DMS 273 (cell line): Measurements from ENCODE around the gene PACS2.
A peak's percentile ranks its signal among the peaks of the same experiment; 100 is the strongest.

ENCODE experiments used
- DNase-seq: peaks from one replicate; lab custom pipeline; 2025; ENCODE audit not compliant: unreplicated experiment; lab: John Stamatoyannopoulos, UW

The PACS2 gene

DNA sequence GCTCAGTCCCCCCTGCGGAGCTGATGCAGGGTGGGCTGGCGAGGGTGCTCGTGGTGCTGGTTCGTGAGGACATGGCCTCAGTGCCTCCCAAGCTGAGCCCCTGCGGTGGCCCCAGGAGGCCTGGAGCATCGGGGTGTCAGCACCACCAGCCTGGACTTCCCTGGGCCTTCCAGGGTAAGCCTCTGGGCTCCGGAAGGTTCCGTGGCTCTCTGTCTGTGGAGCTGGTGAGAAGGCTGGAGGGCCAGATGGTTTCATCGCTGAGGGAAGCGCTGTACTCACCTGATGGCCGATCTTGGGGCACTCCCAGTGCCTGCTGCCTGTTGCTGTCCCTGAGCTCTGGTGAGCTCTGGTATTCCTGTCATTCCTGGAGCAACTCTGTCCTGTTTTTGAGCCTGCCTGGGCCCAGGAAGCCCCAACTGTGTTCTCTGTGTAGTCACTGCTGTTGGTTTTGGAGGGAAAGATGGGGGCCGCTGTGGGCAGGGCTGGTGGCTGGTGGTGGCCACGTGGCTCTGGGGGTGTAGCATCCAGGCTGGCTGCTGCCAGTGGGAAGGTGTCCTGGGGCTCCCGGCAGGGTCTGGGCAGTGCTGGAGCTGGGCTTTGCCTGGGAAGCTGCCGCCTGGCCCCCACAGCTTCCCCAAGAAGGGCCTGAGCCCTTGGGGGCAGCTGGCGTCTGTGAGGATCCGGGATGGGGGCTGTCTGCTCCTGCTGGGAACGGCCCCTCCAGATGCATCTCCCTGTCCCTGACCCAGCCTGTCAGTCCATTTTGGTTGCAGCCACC, 123.4 kb downstream of the PACS2 start:
- no peak for DNase-seq

DNA sequence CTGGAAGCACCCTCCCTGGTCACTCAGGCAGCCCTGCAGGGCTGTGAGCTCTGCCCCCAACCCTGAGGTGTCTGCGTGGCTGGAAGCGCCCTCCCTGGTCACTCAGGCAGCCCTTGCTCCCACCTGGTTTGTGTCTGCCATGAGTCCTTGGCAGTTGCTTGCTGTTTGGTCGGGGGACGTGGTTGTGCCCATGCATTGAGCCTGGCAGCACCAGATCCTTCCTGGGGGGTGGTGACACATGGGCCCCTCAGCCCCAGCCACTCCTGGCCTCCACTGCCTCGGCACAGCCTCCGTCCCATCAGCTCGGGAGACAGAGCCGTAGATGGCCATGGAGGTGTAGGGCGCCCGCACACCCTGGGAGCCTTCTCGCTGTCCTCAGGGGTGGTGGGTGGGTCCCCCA, 124.6 kb downstream of the PACS2 start:
- no peak for DNase-seq

DNA sequence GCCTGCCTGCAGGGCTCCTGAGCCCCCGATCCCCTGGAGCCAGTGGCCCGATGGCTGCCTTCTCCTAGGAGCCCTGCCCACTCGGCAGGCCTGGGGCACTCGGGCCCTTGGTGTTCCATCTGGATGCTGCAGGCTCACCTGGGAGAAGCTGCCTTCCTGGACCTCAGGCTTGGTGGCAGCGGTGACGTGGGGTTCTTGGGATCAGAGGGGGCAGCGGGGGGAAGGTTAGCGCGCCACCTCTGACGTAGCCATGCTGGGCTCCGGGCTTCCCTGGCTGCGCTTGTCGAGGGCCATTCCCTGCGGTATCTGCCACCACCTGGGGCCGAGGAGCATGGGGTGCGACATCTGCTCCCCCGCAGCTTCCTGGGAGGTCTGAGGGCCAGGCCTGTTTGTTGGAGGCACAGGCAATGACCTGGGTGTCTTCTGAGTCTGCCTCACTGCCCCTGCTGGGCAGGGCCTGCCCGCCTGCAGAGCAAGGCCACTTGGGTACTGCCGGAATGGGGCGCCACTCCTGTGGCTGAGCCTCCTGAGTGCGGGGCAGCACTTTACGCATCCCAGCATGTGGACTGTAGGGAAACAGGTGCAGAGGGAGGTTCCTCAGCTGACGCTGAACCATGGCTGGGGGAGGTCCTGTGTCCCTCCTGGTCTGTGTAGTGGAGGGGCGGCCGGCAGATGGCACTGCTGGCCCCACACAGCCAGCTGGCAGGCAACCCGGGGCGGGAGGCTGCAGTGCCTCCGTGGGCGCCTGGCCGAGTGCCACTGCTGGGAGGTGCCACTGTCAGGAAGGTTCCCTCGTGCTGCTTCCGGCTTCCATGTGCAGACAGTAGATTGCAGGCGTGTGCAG, 125.4 kb downstream of the PACS2 start:
- DNase-seq: peak; percentile 98

DNA sequence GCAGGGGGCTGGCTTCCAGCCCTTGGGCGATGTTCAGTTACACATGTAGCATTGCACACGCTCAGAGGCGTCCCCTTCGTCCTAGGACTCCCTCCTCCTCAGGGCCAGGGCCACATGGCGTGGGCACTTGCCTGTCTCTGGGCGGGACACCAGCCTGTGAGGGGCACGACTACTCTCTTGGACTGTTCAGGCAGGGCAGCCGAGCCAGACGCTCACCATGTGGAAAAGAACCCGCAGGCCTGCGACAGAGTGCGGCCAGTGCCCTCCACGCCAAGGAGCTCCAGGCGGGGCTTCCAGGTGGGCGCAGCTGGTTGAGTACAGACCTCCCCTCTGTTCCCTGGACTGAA, 126.0 kb downstream of the PACS2 start:
- DNase-seq: no peak

DNA sequence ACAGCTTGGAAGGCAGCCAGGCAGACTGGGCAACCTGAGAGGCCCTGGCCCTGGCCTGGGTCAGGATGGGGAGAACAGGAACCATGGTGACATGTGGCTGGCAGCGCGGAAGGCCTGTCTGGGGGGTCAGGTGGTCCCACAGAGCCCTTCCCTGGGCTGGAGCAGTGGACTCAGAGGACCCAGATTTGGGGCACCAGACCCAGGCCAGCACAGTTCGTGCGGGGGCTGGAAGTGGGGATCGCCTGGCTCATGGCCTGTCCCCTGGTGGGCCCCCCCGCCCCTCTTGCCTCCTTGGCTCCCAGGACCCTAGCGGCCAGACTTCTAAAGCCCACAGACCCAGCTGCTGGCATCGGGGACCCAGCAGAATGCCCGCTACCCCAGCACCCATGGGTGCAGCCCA, 126.4 kb downstream of the PACS2 start:
- no peak for DNase-seq

DNA sequence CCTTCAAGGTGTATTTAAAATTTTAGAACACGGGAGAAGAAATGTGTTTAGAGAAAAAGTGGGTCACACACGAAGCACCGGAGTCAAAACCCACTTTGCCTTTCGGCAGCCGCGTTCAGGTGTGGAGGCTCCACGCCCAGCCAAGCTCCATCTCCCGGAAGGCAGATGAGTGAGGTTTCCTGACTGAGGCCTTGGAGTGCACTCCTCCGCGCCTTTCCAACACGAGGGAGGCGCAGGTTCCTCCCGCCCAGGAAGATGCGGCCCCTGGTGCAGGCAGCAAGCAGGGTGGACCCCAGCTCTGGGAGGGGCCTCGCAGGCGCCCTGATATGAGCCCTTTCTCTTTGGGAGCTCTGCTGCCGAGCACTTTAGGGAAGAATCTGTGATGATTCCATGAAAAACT, 127.6 kb downstream of the PACS2 start:
- DNase-seq: no peak

DNA sequence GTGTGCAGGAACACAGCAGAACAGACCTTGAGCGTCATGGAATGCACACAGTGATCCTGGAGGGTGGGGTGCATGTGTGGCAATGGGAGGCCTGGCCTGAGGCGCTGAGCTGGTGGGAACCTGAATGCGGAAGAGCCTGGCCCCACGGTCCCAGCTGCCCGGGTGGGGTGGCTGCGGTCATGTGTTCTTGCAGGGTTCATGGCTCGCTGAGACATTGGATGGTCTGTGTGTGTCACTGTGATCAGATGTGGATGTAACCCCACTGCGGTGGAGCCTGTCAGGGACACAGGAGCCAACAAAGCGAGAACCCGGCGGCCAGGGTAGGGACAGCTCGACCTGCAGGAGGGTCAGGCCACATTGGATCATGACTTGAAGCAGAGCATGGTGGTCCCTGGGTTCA, 128.3 kb downstream of the PACS2 start:
- no peak for DNase-seq

DNA sequence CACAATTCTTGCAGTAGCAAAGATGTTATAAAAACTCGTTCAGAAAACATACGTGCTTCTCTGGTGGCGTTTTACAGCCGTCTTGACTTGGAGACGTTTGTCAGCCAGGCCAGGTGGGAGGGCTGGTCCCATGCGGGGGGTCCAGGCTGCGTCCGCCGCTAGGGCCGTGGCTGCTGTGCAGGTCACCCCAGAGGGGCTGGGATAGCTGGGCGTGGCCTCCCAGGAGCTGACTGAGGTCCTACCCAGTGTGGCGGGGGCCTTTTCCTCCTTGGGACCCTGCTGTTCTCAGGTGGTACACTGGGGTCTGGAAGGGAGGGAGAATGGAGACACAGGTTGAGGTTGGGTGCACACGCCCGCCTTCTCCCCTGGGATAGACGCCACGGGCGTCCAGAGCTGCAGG, 130.3 kb downstream of the PACS2 start:
- DNase-seq: no peak

DNA sequence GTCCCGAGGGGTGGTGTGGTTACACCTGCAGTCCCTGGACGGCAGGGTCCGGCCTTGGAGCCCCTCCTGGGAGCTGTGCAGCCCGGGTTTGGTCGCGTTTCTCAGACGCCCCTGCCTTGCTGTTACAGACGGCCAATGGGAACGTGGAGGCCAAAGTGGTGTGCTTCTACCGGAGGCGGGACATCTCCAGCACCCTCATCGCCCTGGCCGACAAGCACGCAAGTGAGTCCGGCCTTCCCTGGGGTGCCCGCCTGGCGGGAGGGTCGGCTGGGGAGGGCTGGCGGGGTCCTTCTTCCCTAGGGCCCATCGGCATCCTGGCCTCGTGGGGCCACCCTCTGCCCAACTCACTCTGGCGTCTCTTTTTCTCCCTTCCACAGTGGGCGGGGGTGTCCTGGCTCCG, 130.7 kb downstream of the PACS2 start:
- no peak for DNase-seq

DNA sequence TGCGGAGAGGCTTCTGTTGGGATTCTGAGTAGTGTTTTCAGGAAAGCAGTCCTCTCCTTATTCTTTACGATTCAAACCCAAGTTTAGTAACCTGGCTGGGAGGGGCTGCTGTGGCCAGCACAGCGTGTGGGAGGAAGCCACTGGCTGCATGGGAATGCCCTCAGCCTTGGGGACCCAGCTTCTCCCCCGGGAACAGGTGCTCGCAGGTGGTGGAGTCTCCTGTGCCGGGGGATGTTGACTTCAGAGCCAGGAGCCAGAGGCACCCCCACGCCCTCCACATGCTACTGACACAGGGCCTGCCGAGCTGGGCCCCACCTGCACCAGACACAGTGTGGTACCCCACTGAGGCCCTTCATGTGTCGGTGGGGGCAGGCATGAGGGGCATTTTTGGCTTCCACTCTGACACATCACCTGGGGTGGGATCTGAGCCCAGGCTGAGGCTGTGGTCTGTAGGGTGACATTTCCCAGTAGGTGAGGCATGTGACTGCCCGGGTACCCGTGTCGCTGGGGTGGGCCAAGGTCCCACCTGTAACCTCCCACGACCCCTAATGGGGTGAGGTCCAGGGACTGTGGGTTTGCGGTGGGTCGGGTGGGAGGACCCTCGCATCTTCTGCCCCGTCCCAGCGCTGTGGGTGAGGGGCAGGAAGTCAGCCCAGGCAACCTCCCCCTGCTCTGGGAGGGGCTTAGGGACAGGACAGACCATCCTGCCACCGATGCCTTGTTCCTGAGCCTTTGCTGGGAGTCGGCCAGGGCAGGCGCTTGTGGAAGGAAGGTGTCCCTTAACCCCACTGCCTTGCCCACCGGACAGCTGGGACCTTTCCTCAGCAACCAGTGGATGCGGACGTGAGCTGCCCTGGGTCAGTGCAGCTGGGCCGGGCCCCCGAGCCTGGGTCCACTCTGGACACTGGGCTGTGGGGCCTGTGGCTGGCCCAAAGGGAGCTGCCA, 131.6 kb downstream of the PACS2 start:
- DNase-seq: no peak

DNA sequence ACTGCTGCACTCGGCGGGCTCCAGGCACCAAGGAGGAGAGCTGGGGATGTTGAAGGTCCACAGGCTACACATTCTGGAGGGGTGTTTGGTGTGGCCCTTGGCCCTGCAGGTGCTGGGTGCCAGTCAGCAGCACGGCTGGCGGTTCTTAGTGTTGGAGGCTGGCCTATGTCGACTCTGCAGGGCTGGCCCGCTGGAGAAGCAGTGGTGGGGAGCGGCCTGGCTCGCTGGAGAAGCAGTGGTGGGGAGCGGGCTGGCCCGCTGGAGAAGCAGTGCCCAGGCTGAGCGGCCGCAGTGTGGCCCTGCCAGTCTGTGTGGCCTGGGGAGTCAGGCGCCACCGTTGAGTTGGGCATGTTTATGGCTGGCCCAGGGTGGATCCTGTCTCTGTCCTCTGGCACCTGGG, 132.4 kb downstream of the PACS2 start:
- no peak for DNase-seq
